ENCODE data around the gene ACTN4. TPM values are rescaled to one million over a fixed set of nuclear protein-coding genes. Genes with fewer than 3 reads are reported as not detected.
A peak's percentile ranks its signal among the peaks of the same experiment; 100 is the strongest.

Gene ACTN4
- total RNA-seq, 1 donor from 2014 or later, result 152 TPM

GRCh38 chr19:38709671-38710415 is 62.4 kb downstream of the ACTN4 start:
- no peak for DNase-seq

GRCh38 chr19:38710416-38710702 is 62.9 kb downstream of the ACTN4 start:
- no peak for DNase-seq

- DNase-seq, result no peak
Observed at GRCh38 chr19:38710928-38711725, 63.7 kb downstream of the ACTN4 start.

GRCh38 chr19:38711726-38712153 is 64.3 kb downstream of the ACTN4 start:
- DNase-seq, result no peak

- no peak for DNase-seq
Observed at GRCh38 chr19:38712161-38712748, 64.8 kb downstream of the ACTN4 start.

GRCh38 chr19:38713227-38713649 is 65.8 kb downstream of the ACTN4 start:
- no peak for DNase-seq

GRCh38 chr19:38713865-38714264 is 66.4 kb downstream of the ACTN4 start:
- DNase-seq, result no peak

- DNase-seq, result no peak
Observed at GRCh38 chr19:38714354-38714778, 66.9 kb downstream of the ACTN4 start.

- no peak for DNase-seq
Observed at GRCh38 chr19:38715555-38715954, 68.1 kb downstream of the ACTN4 start.

GRCh38 chr19:38717051-38717450 is 69.6 kb downstream of the ACTN4 start:
- DNase-seq, result no peak

- no peak for DNase-seq
Observed at GRCh38 chr19:38717855-38718254, 70.4 kb downstream of the ACTN4 start.

- no peak for DNase-seq
Observed at GRCh38 chr19:38718747-38719543, 71.5 kb downstream of the ACTN4 start.

GRCh38 chr19:38719761-38720558 is 72.5 kb downstream of the ACTN4 start:
- no peak for DNase-seq

GRCh38 chr19:38720559-38721236 is 73.2 kb downstream of the ACTN4 start:
- DNase-seq, result no peak

- no peak for DNase-seq
Observed at GRCh38 chr19:38721496-38721895, 74.0 kb downstream of the ACTN4 start.

- DNase-seq, result peak; percentile 86
Observed at GRCh38 chr19:38721979-38722773, 74.7 kb downstream of the ACTN4 start.

GRCh38 chr19:38722947-38723605 is 75.6 kb downstream of the ACTN4 start:
- DNase-seq, result no peak

- no peak for DNase-seq
Observed at GRCh38 chr19:38723606-38723965, 76.1 kb downstream of the ACTN4 start.

- no peak for DNase-seq
Observed at GRCh38 chr19:38723990-38724854, 76.8 kb downstream of the ACTN4 start.
